LNCaP clone FGC (cell line): ENCODE measurements around the gene GPC5.
A peak's percentile ranks its signal among the peaks of the same experiment; 100 is the strongest.

Experiments
- DNase-seq: peaks from one replicate; pipeline ENCODE4 v3.0.0-alpha.2; 2011; ENCODE audit warnings: low read depth
- H3K4me3 ChIP-seq: 2 replicates; pipeline ENCODE4 v1.5.1; 2011; ENCODE audit warnings: mild to moderate bottlenecking, low read depth, low read length, control low read depth
- TF ChIP-seq, protein P1 (sequence below): IDR thresholded peaks from 2 replicates; pipeline ENCODE4 v1.5.1; 2012; ENCODE audit warnings: mild to moderate bottlenecking; ENCODE audit not compliant: control insufficient read depth, insufficient read depth; ENCODE audit errors: extremely low read depth

Gene GPC5

DNA sequence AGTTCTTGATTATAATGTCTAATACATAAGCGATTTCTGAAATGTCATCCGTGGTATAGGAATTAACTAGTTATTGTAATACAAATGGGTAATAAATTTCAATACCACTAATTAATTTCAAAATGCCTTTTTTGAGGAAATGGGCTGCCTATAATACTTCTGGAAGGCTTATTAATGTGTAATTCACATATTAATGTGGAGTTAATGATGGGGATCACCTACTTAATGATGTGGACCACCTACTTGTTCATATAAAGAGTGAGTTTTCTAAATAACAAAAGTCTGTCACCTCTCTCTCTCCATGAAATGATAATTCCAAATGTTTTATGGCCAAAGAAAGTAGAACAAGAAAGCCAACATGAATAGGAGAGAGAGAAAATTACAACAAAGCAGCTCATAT lies 914.4 kb downstream of the GPC5 start:
- no peak overlapping the region for H3K4me3 ChIP-seq
- TF ChIP-seq, protein P1, sequence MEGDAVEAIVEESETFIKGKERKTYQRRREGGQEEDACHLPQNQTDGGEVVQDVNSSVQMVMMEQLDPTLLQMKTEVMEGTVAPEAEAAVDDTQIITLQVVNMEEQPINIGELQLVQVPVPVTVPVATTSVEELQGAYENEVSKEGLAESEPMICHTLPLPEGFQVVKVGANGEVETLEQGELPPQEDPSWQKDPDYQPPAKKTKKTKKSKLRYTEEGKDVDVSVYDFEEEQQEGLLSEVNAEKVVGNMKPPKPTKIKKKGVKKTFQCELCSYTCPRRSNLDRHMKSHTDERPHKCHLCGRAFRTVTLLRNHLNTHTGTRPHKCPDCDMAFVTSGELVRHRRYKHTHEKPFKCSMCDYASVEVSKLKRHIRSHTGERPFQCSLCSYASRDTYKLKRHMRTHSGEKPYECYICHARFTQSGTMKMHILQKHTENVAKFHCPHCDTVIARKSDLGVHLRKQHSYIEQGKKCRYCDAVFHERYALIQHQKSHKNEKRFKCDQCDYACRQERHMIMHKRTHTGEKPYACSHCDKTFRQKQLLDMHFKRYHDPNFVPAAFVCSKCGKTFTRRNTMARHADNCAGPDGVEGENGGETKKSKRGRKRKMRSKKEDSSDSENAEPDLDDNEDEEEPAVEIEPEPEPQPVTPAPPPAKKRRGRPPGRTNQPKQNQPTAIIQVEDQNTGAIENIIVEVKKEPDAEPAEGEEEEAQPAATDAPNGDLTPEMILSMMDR = no peak
- no peak for DNase-seq

GRCh38 chr13:92313382-92313781 lies 915.0 kb downstream of the GPC5 start:
- no peak for DNase-seq
- TF ChIP-seq, protein P1 = no peak
- no peak overlapping the region for H3K4me3 ChIP-seq

GRCh38 chr13:92315265-92315664 lies 916.8 kb downstream of the GPC5 start:
- H3K4me3 ChIP-seq = no peak overlapping the region
- no peak for DNase-seq
- TF ChIP-seq, protein P1 = no peak

DNA sequence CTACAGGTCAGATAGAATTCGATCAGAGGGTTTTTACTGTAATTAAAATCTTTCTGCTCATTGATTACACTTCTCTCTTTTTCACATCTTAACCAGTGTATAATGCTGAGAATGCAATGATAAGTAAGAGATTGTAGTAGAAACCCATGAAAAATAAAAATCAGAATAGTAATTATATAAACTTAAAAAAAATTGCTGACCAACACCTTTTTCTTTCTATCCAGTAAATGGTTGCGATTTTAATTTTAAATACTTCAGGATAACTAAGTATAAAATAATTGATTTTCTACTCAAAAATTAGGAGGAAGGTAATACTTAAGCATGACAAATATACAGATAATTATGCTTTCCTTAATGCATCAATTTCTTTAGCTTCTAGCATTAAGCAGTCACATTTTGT lies 917.6 kb downstream of the GPC5 start:
- no peak overlapping the region for H3K4me3 ChIP-seq
- TF ChIP-seq, protein P1 = no peak
- DNase-seq = no peak

DNA sequence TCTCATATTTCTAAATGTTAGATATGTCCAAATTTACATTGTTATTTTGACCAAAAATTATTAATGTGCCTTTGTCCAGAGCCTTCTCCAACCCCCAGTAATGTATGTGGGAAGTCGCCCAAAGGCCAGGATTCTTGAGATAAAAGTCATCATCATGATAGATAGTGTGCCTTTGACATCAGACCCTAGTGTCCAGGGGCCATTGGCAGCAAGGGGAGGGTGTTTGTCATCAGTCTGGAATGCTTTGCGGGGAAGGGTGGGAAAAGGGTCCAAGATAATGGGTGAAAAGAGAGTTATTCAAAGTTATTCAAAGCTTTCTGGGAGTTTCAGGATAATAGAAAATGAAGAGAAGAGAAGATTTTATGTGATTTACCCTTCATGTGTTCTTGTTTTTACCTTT lies 918.6 kb downstream of the GPC5 start:
- H3K4me3 ChIP-seq = no peak overlapping the region
- no peak for DNase-seq
- TF ChIP-seq, protein P1 = no peak

DNA sequence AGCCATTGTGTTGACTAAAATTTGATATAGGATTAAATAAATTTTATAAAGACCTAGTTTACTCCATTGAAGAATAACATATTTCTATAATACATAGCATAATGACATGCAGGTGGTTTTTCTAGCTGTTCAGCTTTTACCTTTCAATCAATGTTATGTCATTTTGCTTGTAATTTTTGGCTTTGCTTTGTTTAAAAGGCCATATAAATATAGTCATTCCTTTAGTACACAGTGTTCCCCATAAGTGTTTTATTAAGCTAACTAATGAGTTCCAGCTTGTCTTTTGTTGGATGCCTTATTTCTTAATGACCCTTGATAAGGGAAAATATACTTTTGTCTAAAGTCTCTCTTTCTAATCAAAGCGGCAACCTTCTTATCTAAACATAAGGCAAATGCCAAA lies 921.9 kb downstream of the GPC5 start:
- no peak overlapping the region for H3K4me3 ChIP-seq
- peak; percentile 58 for DNase-seq
- TF ChIP-seq, protein P1 = no peak

DNA sequence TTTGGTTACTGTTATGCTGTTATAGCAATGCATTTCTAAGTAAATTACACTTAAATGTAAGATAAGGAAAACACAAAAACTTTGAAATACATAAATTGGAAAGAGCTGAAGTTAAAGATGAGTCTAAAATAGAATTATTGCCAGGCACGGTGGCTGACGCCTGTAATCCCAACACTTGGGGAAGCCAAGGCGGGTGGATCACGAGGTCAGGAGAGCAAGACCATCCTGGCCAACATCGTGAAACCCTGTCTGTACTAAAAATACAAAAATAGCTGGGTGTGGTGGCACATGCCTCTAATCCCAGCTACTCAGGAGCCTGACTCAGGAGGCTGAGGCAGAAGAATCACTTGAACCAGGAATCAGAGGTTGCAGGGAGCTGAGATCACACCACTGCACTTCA lies 922.8 kb downstream of the GPC5 start:
- TF ChIP-seq, protein P1 = no peak
- H3K4me3 ChIP-seq = no peak overlapping the region
- DNase-seq = no peak
